PC-9 (cell line): ENCODE results near the gene PCNP. TPM values are rescaled to one million over a fixed set of nuclear protein-coding genes. Genes with fewer than 3 reads are reported as not detected.

Experiments used
- BruUV-seq: library from RNA; stranded (reverse); fragments of 400-500 nt; replicated peaks from 2 replicates; lab custom pipeline; 2021; lab: Mats Ljungman, UMichigan
- CTCF ChIA-PET: fragments of 300-600 bp; sonication (Branson Sonifier 250); formaldehyde crosslinking; loops from one replicate; lab custom pipeline; 2022; ENCODE audit warnings: antibody characterized with exemption; lab: Charles Lee
- POLR2A ChIA-PET: fragments of 300-600 bp; sonication (Branson Sonifier 250); formaldehyde crosslinking; loops from one replicate; lab custom pipeline; 2022; ENCODE audit warnings: antibody characterized with exemption; ENCODE audit not compliant: unreplicated experiment; lab: Charles Lee
- DNase-seq, 2 experiments: peaks; one replicate each; pipeline versions ENCODE4 v3.0.0 to v3.0.0-alpha.2; 2015 to 2022; ENCODE audit warnings: mixed read lengths in 1 of 2
- H2AFZ ChIP-seq: fragments of 200-600 bp; sonication (generic); 2 replicates; pipeline ENCODE4 v1.8.1; 2017; ENCODE audit warnings: antibody characterized with exemption
- H3F3A ChIP-seq: fragments of 200-600 bp; sonication (generic); 2 replicates; pipeline ENCODE4 v1.8.1; 2017; ENCODE audit warnings: antibody characterized with exemption, mild to moderate bottlenecking, low read depth; ENCODE audit not compliant: insufficient read depth
- H3K27ac ChIP-seq: fragments of 200-600 bp; sonication (generic); 2 replicates; pipeline ENCODE4 v1.6.1; 2016; ENCODE audit warnings: mixed run types
- H3K27me3 ChIP-seq: fragments of 200-600 bp; sonication (generic); 2 replicates; pipeline ENCODE4 v1.6.1; 2016; ENCODE audit warnings: low read depth, mixed run types; ENCODE audit not compliant: insufficient read depth
- H3K36me3 ChIP-seq: fragments of 200-600 bp; sonication (generic); 2 replicates; pipeline ENCODE4 v1.6.1; 2016; ENCODE audit warnings: low read depth, mixed run types
- H3K4me1 ChIP-seq: fragments of 200-600 bp; sonication (generic); replicated peaks from 2 replicates; pipeline ENCODE4 v1.6.1; 2016; ENCODE audit warnings: mixed run types; ENCODE audit not compliant: insufficient read depth
- H3K4me2 ChIP-seq: fragments of 200-600 bp; sonication (generic); 2 replicates; pipeline ENCODE4 v1.6.1; 2017; ENCODE audit warnings: mixed run types
- H3K4me3 ChIP-seq: fragments of 200-600 bp; sonication (generic); 2 replicates; pipeline ENCODE4 v1.6.1; 2016; ENCODE audit warnings: mixed run types
- H3K79me2 ChIP-seq: fragments of 200-600 bp; sonication (generic); 2 replicates; pipeline ENCODE4 v1.6.1; 2017; ENCODE audit warnings: low read depth, mixed run types
- H3K9me2 ChIP-seq: fragments of 200-600 bp; sonication (generic); 2 replicates; pipeline ENCODE4 v1.8.1; 2017; ENCODE audit warnings: mild to moderate bottlenecking; ENCODE audit not compliant: insufficient read depth
- H3K9me3 ChIP-seq: fragments of 200-600 bp; sonication (generic); 2 replicates; pipeline ENCODE4 v1.8.1; 2016; ENCODE audit warnings: low read depth; ENCODE audit not compliant: insufficient read depth
- H4K20me1 ChIP-seq: fragments of 200-600 bp; sonication (generic); 2 replicates; pipeline ENCODE4 v1.8.1; 2017; ENCODE audit not compliant: insufficient read depth
- EZH2 ChIP-seq: fragments of 200-600 bp; sonication (generic); IDR thresholded peaks from 2 replicates; pipeline ENCODE4 v1.8.0; 2017; ENCODE audit warnings: antibody characterized with exemption, low read depth
- intact Hi-C: fragments of 100-400 bp; cut with micrococcal nuclease; formaldehyde crosslinking; loops from one replicate; pipeline ENCODE4 v1.10.0; 2022; ENCODE audit not compliant: unreplicated experiment
- total RNA-seq: library from RNA; stranded (reverse); gene quantifications from 2 replicates; pipeline ENCODE4 v1.2.3, GENCODE V29; 2021
- TF ChIP-seq, protein P1 (sequence below): fragments of 200-600 bp; sonication (generic); conservative IDR thresholded peaks from 2 replicates; pipeline ENCODE4 v1.6.1; 2017; ENCODE audit warnings: mixed run types, antibody characterized with exemption, mild to moderate bottlenecking, moderate library complexity

The PCNP gene
- total RNA-seq, 1 experiment from 2014 or later: 223 TPM

DNA sequence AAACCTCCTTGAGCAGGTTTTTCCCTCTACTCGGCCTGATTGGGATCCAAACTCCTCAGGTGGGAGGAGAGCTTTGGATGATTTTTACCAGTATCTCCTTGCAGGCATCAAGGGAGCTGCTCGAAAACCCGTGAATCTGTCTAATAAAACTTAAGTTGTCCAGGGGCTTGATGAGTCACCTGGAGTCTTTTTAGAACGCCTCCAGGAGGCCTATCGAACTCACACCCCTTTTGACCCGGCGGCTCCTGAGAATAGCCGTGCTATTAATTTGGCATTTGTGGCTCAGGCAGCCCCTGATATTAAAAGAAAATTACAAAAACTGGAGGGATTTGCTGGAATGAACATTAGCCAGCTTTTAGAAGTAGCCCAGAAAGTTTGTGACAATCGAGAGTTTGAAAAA lies 61.4 kb downstream of the PCNP start:
- DNase-seq: no peak
- intact Hi-C loops: no loop called here
- H3K4me3 ChIP-seq: no peak overlapping the region
- H3F3A ChIP-seq: no peaks in the 10 kb centered on the region
- no TSS peak for BruUV-seq
- no peaks in the 10 kb centered on the region for H4K20me1 ChIP-seq
- ChIA-PET POLR2A (no interaction called here), CTCF (no interaction called here)
- TF ChIP-seq EZH2: no peak
- TF ChIP-seq, protein P1, sequence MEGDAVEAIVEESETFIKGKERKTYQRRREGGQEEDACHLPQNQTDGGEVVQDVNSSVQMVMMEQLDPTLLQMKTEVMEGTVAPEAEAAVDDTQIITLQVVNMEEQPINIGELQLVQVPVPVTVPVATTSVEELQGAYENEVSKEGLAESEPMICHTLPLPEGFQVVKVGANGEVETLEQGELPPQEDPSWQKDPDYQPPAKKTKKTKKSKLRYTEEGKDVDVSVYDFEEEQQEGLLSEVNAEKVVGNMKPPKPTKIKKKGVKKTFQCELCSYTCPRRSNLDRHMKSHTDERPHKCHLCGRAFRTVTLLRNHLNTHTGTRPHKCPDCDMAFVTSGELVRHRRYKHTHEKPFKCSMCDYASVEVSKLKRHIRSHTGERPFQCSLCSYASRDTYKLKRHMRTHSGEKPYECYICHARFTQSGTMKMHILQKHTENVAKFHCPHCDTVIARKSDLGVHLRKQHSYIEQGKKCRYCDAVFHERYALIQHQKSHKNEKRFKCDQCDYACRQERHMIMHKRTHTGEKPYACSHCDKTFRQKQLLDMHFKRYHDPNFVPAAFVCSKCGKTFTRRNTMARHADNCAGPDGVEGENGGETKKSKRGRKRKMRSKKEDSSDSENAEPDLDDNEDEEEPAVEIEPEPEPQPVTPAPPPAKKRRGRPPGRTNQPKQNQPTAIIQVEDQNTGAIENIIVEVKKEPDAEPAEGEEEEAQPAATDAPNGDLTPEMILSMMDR: no peak
- H3K27me3 ChIP-seq: no peaks in the 10 kb centered on the region
- H3K79me2 ChIP-seq: no peaks in the 10 kb centered on the region
- H3K4me2 ChIP-seq: no peak overlapping the region
- H3K9me2 ChIP-seq: no peaks in the 10 kb centered on the region
- H3K4me1 ChIP-seq: no peaks in the 10 kb centered on the region
- no peaks in the 10 kb centered on the region for H3K36me3 ChIP-seq
- no peak overlapping the region for H2AFZ ChIP-seq
- no peak overlapping the region for H3K27ac ChIP-seq
- no peaks in the 10 kb centered on the region for H3K9me3 ChIP-seq

- Histone ChIP-seq H3K4me3 (no peak overlapping the region), H3K4me2 (peak overlapping the region; percentile 1; the same call in 1 of the 2 replicates), H2AFZ (no peak overlapping the region), H3K9me2 (no peaks in the 10 kb centered on the region), H3F3A (no peaks in the 10 kb centered on the region), H3K4me1 (no peaks in the 10 kb centered on the region), H3K36me3 (no peaks in the 10 kb centered on the region), H3K79me2 (no peaks in the 10 kb centered on the region), H3K27ac (no peak overlapping the region), H4K20me1 (no peaks in the 10 kb centered on the region), H3K9me3 (no peaks in the 10 kb centered on the region), H3K27me3 (no peaks in the 10 kb centered on the region)
- intact Hi-C loops: no loop called here
- ChIA-PET POLR2A (no interaction called here), CTCF (no interaction called here)
- peak in 1 of 2 experiments; percentile 68 for DNase-seq
- no peak for TF ChIP-seq EZH2
- TF ChIP-seq, protein P1: peak; percentile 91
- BruUV-seq: no TSS peak
Observed at GRCh38 chr3:101635954-101636798, 62.2 kb downstream of the PCNP start.

DNA sequence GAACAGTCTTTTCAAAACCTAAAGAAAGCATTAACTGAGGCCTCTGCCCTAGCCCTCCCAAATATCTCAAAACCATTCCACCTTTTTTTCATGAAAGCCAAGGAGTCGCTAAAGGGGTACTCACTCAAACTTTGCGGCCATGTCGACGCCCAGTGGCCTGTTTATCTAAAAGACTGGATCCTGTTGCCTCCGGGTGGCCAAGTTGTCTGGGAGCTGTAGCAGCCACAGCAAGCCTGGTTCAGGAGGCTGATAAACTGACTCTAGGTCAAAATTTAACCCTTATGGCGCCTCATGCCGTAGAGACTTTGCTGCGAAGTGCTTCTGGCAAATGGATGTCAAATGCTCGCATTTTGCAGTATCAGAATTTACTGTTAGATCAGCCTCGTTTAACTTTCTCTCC lies 63.5 kb downstream of the PCNP start:
- no TSS peak for BruUV-seq
- H3K27me3 ChIP-seq: no peaks in the 10 kb centered on the region
- CTCF ChIA-PET: no interaction called here

More for the DNA sequence above, 63.5 kb downstream of the PCNP start:
- POLR2A ChIA-PET: no interaction called here
- no peaks in the 10 kb centered on the region for H3K79me2 ChIP-seq
- H3K27ac ChIP-seq: no peak overlapping the region
- H3K9me2 ChIP-seq: no peaks in the 10 kb centered on the region
- no peaks in the 10 kb centered on the region for H3K9me3 ChIP-seq
- no peaks in the 10 kb centered on the region for H3K36me3 ChIP-seq
- H4K20me1 ChIP-seq: no peaks in the 10 kb centered on the region
- H3K4me2 ChIP-seq: no peak overlapping the region
- intact Hi-C loops: no loop called here
- H3K4me1 ChIP-seq: no peaks in the 10 kb centered on the region
- H2AFZ ChIP-seq: no peak overlapping the region
- DNase-seq: no peak
- no peaks in the 10 kb centered on the region for H3F3A ChIP-seq
- TF ChIP-seq, protein P1: no peak
- no peak for TF ChIP-seq EZH2
- H3K4me3 ChIP-seq: no peak overlapping the region
